ENCODE data around the gene MRPL11. TPM values are rescaled to one million over a fixed set of nuclear protein-coding genes. Genes with fewer than 3 reads are reported as not detected.
"Not testable (repeated sequence)": the region's sequence is repeated elsewhere in the genome, so short reads cannot be mapped to it uniquely, and the experiment has no call there.

Gene MRPL11
- total and polyA plus RNA-seq, 10 of the 15 experiments (the other 5 are each of a cell fraction or from before 2014, with no cell fraction given): 43.5 to 248 (median 109) TPM

DNA sequence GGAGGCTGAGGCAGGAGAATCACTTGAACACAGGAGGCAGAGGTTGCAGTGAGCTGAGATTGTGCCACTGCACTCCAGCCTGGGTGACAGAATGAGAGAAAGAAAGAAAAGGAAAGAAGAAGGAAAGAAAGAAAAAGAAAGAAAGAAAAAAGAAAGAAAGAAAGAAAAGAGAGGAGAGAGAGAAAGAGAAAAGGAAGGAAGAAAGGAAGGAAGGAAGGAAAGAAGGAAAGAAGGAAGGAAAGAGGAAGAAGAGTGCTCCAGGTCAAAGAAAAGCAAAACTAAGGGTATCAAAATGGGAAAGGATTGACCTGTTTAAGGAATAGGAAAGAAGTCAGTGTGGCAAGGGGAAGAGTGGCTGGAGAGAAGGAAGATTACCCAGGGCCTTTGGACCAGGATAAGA, 7.4 kb downstream of the MRPL11 start:
- H3K36me3 ChIP-seq (ENCODE audit: control insufficient read depth in 2 of 2, insufficient read depth in 2 of 2, low read length in 1 of 2); FAIRE-seq; BruUV-seq (replicated peaks); H3K4me1 ChIP-seq (ENCODE audit: control insufficient read depth, insufficient read depth, low read length); H3K79me2 ChIP-seq (ENCODE audit: control insufficient read depth, insufficient read depth, low read length); H3K4me2 ChIP-seq (ENCODE audit: control insufficient read depth, insufficient read depth); ATAC-seq; POLR2A ChIA-PET; H3K27me3 ChIP-seq (replicated peaks in 1 of 2; ENCODE audit: control insufficient read depth in 2 of 2, insufficient read depth in 2 of 2, low read length in 1 of 2); H3K4me3 ChIP-seq; H3K27ac ChIP-seq (ENCODE audit: control insufficient read depth, insufficient read depth); H3K9me3 ChIP-seq (replicated peaks; ENCODE audit: control insufficient read depth, insufficient read depth, low read length); in situ Hi-C loops (cut with MboI); H3K9ac ChIP-seq (ENCODE audit: control insufficient read depth, insufficient read depth, low read length); DNase-seq (ENCODE audit: low read depth, low spot score); H4K20me1 ChIP-seq (ENCODE audit: control insufficient read depth, insufficient read depth); H2AFZ ChIP-seq (ENCODE audit: control insufficient read depth, low read depth, low read length): not testable (repeated sequence)
- intact Hi-C loops (cut with micrococcal nuclease; ENCODE audit: unreplicated experiment): loop anchor here (10.0 kb wide), 1 partner anchor 244 kb away; the partner anchor contains the start of gene RBM4B
- ChIA-PET CTCF (interaction anchor here (1.4 to 4.0 kb wide), 4 partner anchors 8 to 247 kb away, joined by 4 to 31 read pairs (median 16); partner anchors contain the start of genes MRPL11 and RBM4B), RAD21 (ENCODE audit: unreplicated experiment) (interaction anchor here (0.6 to 1.1 kb wide), 2 partner anchors 13 to 46 kb away, joined by 3 to 4 read pairs; no protein-coding TSS in a partner anchor), SMC1A (ENCODE audit: uncharacterized antibody, unreplicated experiment) (interaction anchor here (1.1 kb wide), 1 partner anchor 571 kb away, joined by 3 read pairs; no protein-coding TSS in a partner anchor)

DNA sequence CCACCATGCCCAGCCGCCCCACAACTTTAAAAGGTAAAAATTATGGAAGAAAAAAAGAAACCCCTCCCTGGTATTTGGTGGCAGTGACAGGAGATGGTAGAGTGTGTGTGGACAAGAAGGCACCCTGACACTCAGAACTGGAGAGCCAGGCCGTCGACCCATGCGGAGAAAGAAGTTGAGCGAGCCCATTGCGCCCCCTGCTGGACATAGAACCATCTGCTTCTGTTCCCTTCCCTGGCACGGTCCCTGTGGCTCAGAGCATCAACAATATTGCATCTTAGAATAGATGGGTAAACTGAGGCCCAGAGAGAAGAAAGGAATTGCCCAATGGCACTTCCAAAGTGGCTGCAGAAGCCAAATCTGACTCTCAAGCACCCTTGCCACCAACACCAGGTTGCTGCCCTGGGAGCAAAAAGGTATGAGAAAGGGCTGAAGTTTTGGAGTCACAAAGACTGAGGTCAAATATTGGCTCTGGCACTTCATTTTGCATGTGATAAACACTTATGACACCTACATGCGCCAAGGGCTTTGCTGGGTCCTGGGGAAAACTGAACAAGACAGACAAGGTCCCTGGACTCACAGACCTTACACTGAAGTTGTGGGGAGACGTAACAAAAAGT, 8.6 kb downstream of the MRPL11 start:
- WGBS (ENCODE audit: insufficient coverage, insufficient replicate concordance, low lambda C conversion rate, missing lambda C conversion rate): 32% methylated on average over 9 of the region's 9 CpGs
- H3K9me3 ChIP-seq (replicated peaks; ENCODE audit: control insufficient read depth, insufficient read depth, low read length): no peaks in the 10 kb centered on the region
- no peaks in the 10 kb centered on the region for H3K4me1 ChIP-seq (ENCODE audit: control insufficient read depth, insufficient read depth, low read length)
- ChIA-PET RAD21 (ENCODE audit: unreplicated experiment) (interaction anchor here (0.8 to 1.0 kb wide), 3 partner anchors 12 to 248 kb away, joined by 3 read pairs; partner anchors contain the start of gene DPP3), SMC1A (ENCODE audit: uncharacterized antibody, unreplicated experiment) (interaction anchor here (0.7 to 1.5 kb wide), 9 partner anchors 8 to 572 kb away, joined by 3 to 4 read pairs (median 3); partner anchors contain the start of gene MRPL11), POLR2A (no interaction called here), CTCF (interaction anchor here (0.8 to 4.0 kb wide), 12 partner anchors 9 to 258 kb away, joined by 3 to 31 read pairs (median 8); partner anchors contain the start of genes MRPL11, PELI3 and RBM4B)
- BruUV-seq (replicated peaks): no TSS peak
- no peak overlapping the region for H2AFZ ChIP-seq (ENCODE audit: control insufficient read depth, low read depth, low read length)
- no peak overlapping the region for H3K27ac ChIP-seq (ENCODE audit: control insufficient read depth, insufficient read depth)
- peak; percentile 93 for ATAC-seq
- no peaks in the 10 kb centered on the region for H3K36me3 ChIP-seq (ENCODE audit: control insufficient read depth in 2 of 2, insufficient read depth in 2 of 2, low read length in 1 of 2)
- H4K20me1 ChIP-seq (ENCODE audit: control insufficient read depth, insufficient read depth): no peaks in the 10 kb centered on the region
- no peak overlapping the region for H3K9ac ChIP-seq (ENCODE audit: control insufficient read depth, insufficient read depth, low read length)
- H3K27me3 ChIP-seq (replicated peaks in 1 of 2; ENCODE audit: control insufficient read depth in 2 of 2, insufficient read depth in 2 of 2, low read length in 1 of 2): no peaks in the 10 kb centered on the region
- no peak overlapping the region for H3K4me2 ChIP-seq (ENCODE audit: control insufficient read depth, insufficient read depth)
- intact Hi-C loops (cut with micrococcal nuclease; ENCODE audit: unreplicated experiment): loop anchor here (1.0 to 10.0 kb wide), 2 partner anchors 22 to 245 kb away; partner anchors contain the start of gene RBM4B
- no peak overlapping the region for H3K4me3 ChIP-seq
- TF ChIP-seq RAD21 (IDR thresholded peaks at IDR 0.05; ENCODE audit: insufficient read depth, low read depth, low read length) (peak; percentile 68), SMC3 (IDR thresholded peaks at IDR 0.05; ENCODE audit: borderline replicate concordance, low read length) (peak; percentile 79), YY1 (IDR thresholded peaks at IDR 0.05; ENCODE audit: low read depth, low read length) (peak; percentile 59), CEBPB (IDR thresholded peaks at IDR 0.05; ENCODE audit: borderline replicate concordance in 1 of 2, low read depth in 2 of 2, low read length in 2 of 2) (no peak), NR2C1 (IDR thresholded peaks at IDR 0.05) (no peak), TCF12 (IDR thresholded peaks at IDR 0.05; ENCODE audit: low read depth, low read length) (no peak), SMARCA5 (IDR thresholded peaks at IDR 0.05) (0 out of 2 replicates have a peak, but pooled peaks have one; percentile 17)
- TF ChIP-seq, protein P1, sequence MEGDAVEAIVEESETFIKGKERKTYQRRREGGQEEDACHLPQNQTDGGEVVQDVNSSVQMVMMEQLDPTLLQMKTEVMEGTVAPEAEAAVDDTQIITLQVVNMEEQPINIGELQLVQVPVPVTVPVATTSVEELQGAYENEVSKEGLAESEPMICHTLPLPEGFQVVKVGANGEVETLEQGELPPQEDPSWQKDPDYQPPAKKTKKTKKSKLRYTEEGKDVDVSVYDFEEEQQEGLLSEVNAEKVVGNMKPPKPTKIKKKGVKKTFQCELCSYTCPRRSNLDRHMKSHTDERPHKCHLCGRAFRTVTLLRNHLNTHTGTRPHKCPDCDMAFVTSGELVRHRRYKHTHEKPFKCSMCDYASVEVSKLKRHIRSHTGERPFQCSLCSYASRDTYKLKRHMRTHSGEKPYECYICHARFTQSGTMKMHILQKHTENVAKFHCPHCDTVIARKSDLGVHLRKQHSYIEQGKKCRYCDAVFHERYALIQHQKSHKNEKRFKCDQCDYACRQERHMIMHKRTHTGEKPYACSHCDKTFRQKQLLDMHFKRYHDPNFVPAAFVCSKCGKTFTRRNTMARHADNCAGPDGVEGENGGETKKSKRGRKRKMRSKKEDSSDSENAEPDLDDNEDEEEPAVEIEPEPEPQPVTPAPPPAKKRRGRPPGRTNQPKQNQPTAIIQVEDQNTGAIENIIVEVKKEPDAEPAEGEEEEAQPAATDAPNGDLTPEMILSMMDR (IDR thresholded peaks at IDR 0.05 in 2 of 3, conservative IDR thresholded peaks at IDR 0.05 in 1 of 3; ENCODE audit: control insufficient read depth in 2 of 3, extremely low read depth in 1 of 3, insufficient read depth in 1 of 3, low read depth in 3 of 3, low read length in 3 of 3): peak; percentile 78 to 88 (median 79)
- in situ Hi-C loops (cut with MboI): no loop called here
- FAIRE-seq: peak; percentile 35
- H3K79me2 ChIP-seq (ENCODE audit: control insufficient read depth, insufficient read depth, low read length): no peaks in the 10 kb centered on the region
- DNase-seq (ENCODE audit: low read depth, low spot score): no peak

Measured in GM12878 (cell line).